GM03348 (cell line): ENCODE results near the gene KRT83.
"Not testable (repeated sequence)": the region's sequence is repeated elsewhere in the genome, so short reads cannot be mapped to it uniquely, and the experiment has no call there.

ENCODE experiments used
- DNase-seq: peaks from one replicate; pipeline ENCODE4 v3.0.0; 2012; ENCODE audit warnings: low spot score

The KRT83 gene

GRCh38 chr12:52353766-52354165 is 32.6 kb upstream of the KRT83 start:
- DNase-seq: no peak

- DNase-seq: no peak
Measured at GRCh38 chr12:52352951-52353350, 31.8 kb upstream of the KRT83 start.

GRCh38 chr12:52351196-52352059 is 30.2 kb upstream of the KRT83 start:
- DNase-seq: no peak

GRCh38 chr12:52350786-52351185 is 29.6 kb upstream of the KRT83 start:
- DNase-seq: no peak

- no peak for DNase-seq
Measured at GRCh38 chr12:52350021-52350620, 28.9 kb upstream of the KRT83 start.

- no peak for DNase-seq
Measured at GRCh38 chr12:52349196-52349595, 28.0 kb upstream of the KRT83 start.

- DNase-seq: no peak
Measured at GRCh38 chr12:52347551-52348510, 26.6 kb upstream of the KRT83 start.

- no peak for DNase-seq
Measured at GRCh38 chr12:52347016-52347415, 25.8 kb upstream of the KRT83 start.

GRCh38 chr12:52346593-52346992 is 25.4 kb upstream of the KRT83 start:
- DNase-seq: no peak

- DNase-seq: not testable (repeated sequence)
Measured at GRCh38 chr12:52345041-52345440, 23.8 kb upstream of the KRT83 start.

GRCh38 chr12:52344111-52344510 is 22.9 kb upstream of the KRT83 start:
- DNase-seq: no peak

- DNase-seq: no peak
Measured at GRCh38 chr12:52343550-52343949, 22.4 kb upstream of the KRT83 start.

GRCh38 chr12:52342781-52343490 is 21.7 kb upstream of the KRT83 start:
- DNase-seq: no peak

GRCh38 chr12:52341066-52341580 is 19.9 kb upstream of the KRT83 start:
- no peak for DNase-seq

- no peak for DNase-seq
Measured at GRCh38 chr12:52338241-52338960, 17.2 kb upstream of the KRT83 start.

- no peak for DNase-seq
Measured at GRCh38 chr12:52337054-52337453, 15.9 kb upstream of the KRT83 start.

GRCh38 chr12:52336641-52337040 is 15.4 kb upstream of the KRT83 start:
- DNase-seq: no peak

GRCh38 chr12:52335598-52336262 is 14.5 kb upstream of the KRT83 start:
- no peak for DNase-seq

GRCh38 chr12:52334185-52334584 is 13.0 kb upstream of the KRT83 start:
- DNase-seq: no peak

GRCh38 chr12:52333321-52333720 is 12.1 kb upstream of the KRT83 start:
- DNase-seq: no peak
